H9 (cell line): ENCODE data around the gene PCOLCE2. TPM values are rescaled to one million over a fixed set of nuclear protein-coding genes. Genes with fewer than 3 reads are reported as not detected.

ENCODE experiments used
- DNase-seq: peaks from one replicate; pipeline ENCODE4 v3.0.0-alpha.2; 2017
- H2AFZ ChIP-seq: one replicate; pipeline ENCODE4 v1.6.1; 2013; ENCODE audit warnings: mild to moderate bottlenecking, low read length, control low read depth, moderate library complexity
- H2AK5ac ChIP-seq: 2 replicates; pipeline ENCODE4 v1.6.1; 2013; ENCODE audit warnings: low read length, control low read depth, mixed read lengths; ENCODE audit not compliant: insufficient read length
- H2BK120ac ChIP-seq: one replicate; pipeline ENCODE4 v1.6.1; 2013; ENCODE audit warnings: low read depth, mild to moderate bottlenecking, low read length, control low read depth, inconsistent platforms; ENCODE audit not compliant: poor library complexity, severe bottlenecking
- H2BK12ac ChIP-seq: 2 replicates; pipeline ENCODE4 v1.6.1; 2013; ENCODE audit warnings: low read length, control low read depth, mixed read lengths, low read depth; ENCODE audit not compliant: insufficient read length
- H2BK15ac ChIP-seq: 2 replicates; pipeline ENCODE4 v1.6.1; 2013; ENCODE audit warnings: low read depth, low read length, control low read depth
- H2BK20ac ChIP-seq: one replicate; pipeline ENCODE4 v1.6.1; 2013; ENCODE audit warnings: low read depth, mild to moderate bottlenecking, low read length, control low read depth, inconsistent platforms; ENCODE audit not compliant: poor library complexity, severe bottlenecking
- H2BK5ac ChIP-seq: 2 replicates; pipeline ENCODE4 v1.6.1; 2013; ENCODE audit warnings: low read length, control low read depth, mixed read lengths; ENCODE audit not compliant: insufficient read length
- H3K14ac ChIP-seq: 2 replicates; pipeline ENCODE4 v1.6.1; 2013; ENCODE audit warnings: low read length, control low read depth; ENCODE audit not compliant: insufficient read depth
- H3K18ac ChIP-seq: 2 replicates; pipeline ENCODE4 v1.6.1; 2013; ENCODE audit warnings: low read depth, mild to moderate bottlenecking, mixed read lengths, low read length, control low read depth; ENCODE audit not compliant: insufficient read length
- H3K23ac ChIP-seq: 2 replicates; pipeline ENCODE4 v1.6.1; 2013; ENCODE audit warnings: low read length, control low read depth, mixed read lengths, low read depth; ENCODE audit not compliant: insufficient read length
- H3K23me2 ChIP-seq: 2 replicates; pipeline ENCODE4 v1.6.1; 2013; ENCODE audit warnings: low read depth, mild to moderate bottlenecking, mixed read lengths, low read length, control low read depth; ENCODE audit not compliant: insufficient read length, poor library complexity, severe bottlenecking
- H3K27ac ChIP-seq: 2 replicates; pipeline ENCODE4 v1.5.1; 2013; ENCODE audit warnings: low read length, control low read depth, mixed read lengths, low read depth; ENCODE audit not compliant: insufficient read length
- H3K27me3 ChIP-seq: 2 replicates; pipeline ENCODE4 v1.6.1; 2013; ENCODE audit warnings: low read length, control low read depth, inconsistent platforms; ENCODE audit not compliant: insufficient read depth
- H3K4ac ChIP-seq: 2 replicates; pipeline ENCODE4 v1.6.1; 2013; ENCODE audit warnings: low read depth, mild to moderate bottlenecking, control low read depth, inconsistent platforms, low read length, moderate library complexity
- H3K4me1 ChIP-seq: 2 replicates; pipeline ENCODE4 v1.6.1; 2013; ENCODE audit warnings: low read length, control low read depth, inconsistent platforms; ENCODE audit not compliant: insufficient read depth
- H3K4me2 ChIP-seq: 2 replicates; pipeline ENCODE4 v1.6.1; 2013; ENCODE audit warnings: low read length, control low read depth, mixed read lengths; ENCODE audit not compliant: insufficient read length, insufficient read depth
- H3K56ac ChIP-seq: 2 replicates; pipeline ENCODE4 v1.6.1; 2013; ENCODE audit warnings: low read depth, mild to moderate bottlenecking, mixed read lengths, low read length, control low read depth; ENCODE audit not compliant: insufficient read length
- H3K79me1 ChIP-seq: 2 replicates; pipeline ENCODE4 v1.6.1; 2013; ENCODE audit warnings: low read depth, mild to moderate bottlenecking, moderate library complexity, low read length, control low read depth, inconsistent platforms; ENCODE audit not compliant: insufficient read depth, poor library complexity, severe bottlenecking
- H3K79me2 ChIP-seq: 2 replicates; pipeline ENCODE4 v1.6.1; 2013; ENCODE audit warnings: low read length, control low read depth, inconsistent platforms; ENCODE audit not compliant: insufficient read depth
- H3K9ac ChIP-seq: 2 replicates; pipeline ENCODE4 v1.6.1; 2013; ENCODE audit warnings: low read length, control low read depth, mixed read lengths; ENCODE audit not compliant: insufficient read length; ENCODE audit errors: extremely low read depth
- H3K9me3 ChIP-seq: one replicate; pipeline ENCODE4 v1.6.1; 2013; ENCODE audit warnings: low read depth, low read length, inconsistent platforms; ENCODE audit not compliant: control insufficient read depth
- H3T11ph ChIP-seq: one replicate; pipeline ENCODE4 v1.6.1; 2013; ENCODE audit warnings: mild to moderate bottlenecking, low read length, control low read depth, inconsistent platforms
- H4K20me1 ChIP-seq: one replicate; pipeline ENCODE4 v1.6.1; 2013; ENCODE audit not compliant: control insufficient read depth, insufficient read length, insufficient read depth
- H4K5ac ChIP-seq: 2 replicates; pipeline ENCODE4 v1.6.1; 2013; ENCODE audit warnings: low read depth, mild to moderate bottlenecking, mixed read lengths, low read length, control low read depth; ENCODE audit not compliant: insufficient read length
- H4K8ac ChIP-seq: replicated peaks from 2 replicates; pipeline ENCODE4 v1.6.1; 2013; ENCODE audit warnings: low read length, control low read depth, mixed read lengths, low read depth; ENCODE audit not compliant: insufficient read length
- H4K91ac ChIP-seq: 2 replicates; pipeline ENCODE4 v1.6.1; 2013; ENCODE audit warnings: low read depth, mild to moderate bottlenecking, moderate library complexity, mixed read lengths, low read length, control low read depth; ENCODE audit not compliant: insufficient read length
- H3K27ac Mint-ChIP-seq, 3 experiments: 2 replicates in 2 of 3; 3 replicates in 1 of 3; pipeline ENCODE4 v1.8.0; 2020 to 2021; ENCODE audit warnings: mixed read lengths in 3 of 3, mild to moderate bottlenecking in 1 of 3, moderate library complexity in 1 of 3
- H3K27me3 Mint-ChIP-seq: 2 replicates; pipeline ENCODE4 v1.8.0; 2021; ENCODE audit warnings: low read depth, mild to moderate bottlenecking, moderate library complexity, mixed read lengths
- H3K36me3 Mint-ChIP-seq, 3 experiments: 2 replicates in 2 of 3; 3 replicates in 1 of 3; pipeline ENCODE4 v1.8.0; 2020 to 2021; ENCODE audit warnings: low read depth in 3 of 3, mixed read lengths in 3 of 3; ENCODE audit not compliant: insufficient read depth in 1 of 3
- H3K4me1 Mint-ChIP-seq, 2 experiments: 2 replicates each; pipeline ENCODE4 v1.8.0; 2020; ENCODE audit warnings: mixed read lengths in 2 of 2
- H3K4me3 Mint-ChIP-seq, 2 experiments: 2 replicates in 1 of 2; 3 replicates in 1 of 2; pipeline ENCODE4 v1.8.0; 2020 to 2021; ENCODE audit warnings: mild to moderate bottlenecking in 2 of 2, mixed read lengths in 2 of 2, moderate library complexity in 1 of 2
- H3K9me3 Mint-ChIP-seq, 2 experiments: 2 replicates in 1 of 2; 3 replicates in 1 of 2; pipeline ENCODE4 v1.8.0; 2020; ENCODE audit warnings: mild to moderate bottlenecking in 2 of 2, mixed read lengths in 2 of 2, moderate library complexity in 1 of 2
- WGBS: extraction: QIAGEN DNeasy Blood & Tissue Kit; methylation state at CpG from one replicate; pipeline ENCODE4 v1.1.7; 2013; ENCODE audit warnings: missing lambda C conversion rate, low lambda C conversion rate, mixed read lengths; ENCODE audit not compliant: insufficient read length; ENCODE audit errors: extremely low coverage; 5-methylcytosine and 5-hydroxymethylcytosine counted together
- total RNA-seq: library from RNA; stranded (reverse); gene quantifications from 2 replicates; pipeline ENCODE4 v1.2.1, GENCODE V29; 2021
- TF ChIP-seq, protein P1 (sequence below): fragments of 200-600 bp; sonication (generic); conservative IDR thresholded peaks from 3 replicates; pipeline ENCODE4 v1.8.0; 2021; ENCODE audit warnings: antibody characterized with exemption, mild to moderate bottlenecking

PCOLCE2 gene
- total RNA-seq, 1 experiment from 2014 or later: 9.2 TPM

GRCh38 chr3:142828703-142829305 is 60.1 kb downstream of the PCOLCE2 start:
- H4K8ac ChIP-seq: no peak overlapping the region
- no peak overlapping the region for H3K56ac ChIP-seq
- no peak overlapping the region for H3K18ac ChIP-seq
- H3K9ac ChIP-seq: no peak overlapping the region
- H3K23ac ChIP-seq: no peak overlapping the region
- H4K5ac ChIP-seq: no peak overlapping the region
- no CpG with 5 or more reads among the region's 9 CpGs for WGBS
- Mint-ChIP-seq H3K4me3 (no peak overlapping the region), H3K27ac (no peak overlapping the region; a peak in 1 of 7 replicates), H3K9me3 (no peaks in the 10 kb centered on the region), H3K36me3 (no peaks in the 10 kb centered on the region; a peak in 1 of 7 replicates), H3K4me1 (no peaks in the 10 kb centered on the region; a peak in 1 of 4 replicates), H3K27me3 (no peaks in the 10 kb centered on the region; the same call in 1 of the 2 replicates)
- no peak overlapping the region for H2BK20ac ChIP-seq
- H2BK5ac ChIP-seq: no peak overlapping the region
- no peak overlapping the region for H3K4ac ChIP-seq
- no peaks in the 10 kb centered on the region for H3K4me1 ChIP-seq
- H3K23me2 ChIP-seq: no peaks in the 10 kb centered on the region
- no peak overlapping the region for H3T11ph ChIP-seq
- H4K91ac ChIP-seq: no peak overlapping the region
- no peak overlapping the region for H3K14ac ChIP-seq
- no peaks in the 10 kb centered on the region for H3K27me3 ChIP-seq
- no peak overlapping the region for H2BK15ac ChIP-seq
- no peak overlapping the region for H2BK12ac ChIP-seq
- H3K79me2 ChIP-seq: no peaks in the 10 kb centered on the region
- H2AFZ ChIP-seq: no peak overlapping the region
- no peaks in the 10 kb centered on the region for H3K79me1 ChIP-seq
- no peak overlapping the region for H3K4me2 ChIP-seq
- DNase-seq: peak; percentile 80
- no peaks in the 10 kb centered on the region for H4K20me1 ChIP-seq
- no peak overlapping the region for H2AK5ac ChIP-seq
- no peak overlapping the region for H3K27ac ChIP-seq
- H2BK120ac ChIP-seq: no peak overlapping the region
- H3K9me3 ChIP-seq: no peaks in the 10 kb centered on the region
- TF ChIP-seq, protein P1, sequence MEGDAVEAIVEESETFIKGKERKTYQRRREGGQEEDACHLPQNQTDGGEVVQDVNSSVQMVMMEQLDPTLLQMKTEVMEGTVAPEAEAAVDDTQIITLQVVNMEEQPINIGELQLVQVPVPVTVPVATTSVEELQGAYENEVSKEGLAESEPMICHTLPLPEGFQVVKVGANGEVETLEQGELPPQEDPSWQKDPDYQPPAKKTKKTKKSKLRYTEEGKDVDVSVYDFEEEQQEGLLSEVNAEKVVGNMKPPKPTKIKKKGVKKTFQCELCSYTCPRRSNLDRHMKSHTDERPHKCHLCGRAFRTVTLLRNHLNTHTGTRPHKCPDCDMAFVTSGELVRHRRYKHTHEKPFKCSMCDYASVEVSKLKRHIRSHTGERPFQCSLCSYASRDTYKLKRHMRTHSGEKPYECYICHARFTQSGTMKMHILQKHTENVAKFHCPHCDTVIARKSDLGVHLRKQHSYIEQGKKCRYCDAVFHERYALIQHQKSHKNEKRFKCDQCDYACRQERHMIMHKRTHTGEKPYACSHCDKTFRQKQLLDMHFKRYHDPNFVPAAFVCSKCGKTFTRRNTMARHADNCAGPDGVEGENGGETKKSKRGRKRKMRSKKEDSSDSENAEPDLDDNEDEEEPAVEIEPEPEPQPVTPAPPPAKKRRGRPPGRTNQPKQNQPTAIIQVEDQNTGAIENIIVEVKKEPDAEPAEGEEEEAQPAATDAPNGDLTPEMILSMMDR: peak; percentile 92
